Endothelial cell of umbilical vein (primary cell): ENCODE results near the gene TGFBR3.

ENCODE experiments used
- CTCF ChIP-seq, 2 donors: IDR thresholded peaks; 1 replicate in 1 of 2; 2 replicates in 1 of 2; pipeline ENCODE4 v1.5.1; 2011; ENCODE audit warnings: low read length in 2 of 2, mild to moderate bottlenecking in 2 of 2, moderate library complexity in 2 of 2, control low read depth in 1 of 2, inconsistent platforms in 1 of 2, low read depth in 1 of 2; ENCODE audit not compliant: insufficient read depth in 1 of 2; ENCODE audit errors: extremely low read depth in 1 of 2
- MYC ChIP-seq: IDR thresholded peaks from one replicate; pipeline ENCODE4 v1.6.1; 2011; ENCODE audit warnings: mild to moderate bottlenecking, low read depth, low read length
- POLR2AphosphoS5 ChIP-seq: IDR thresholded peaks from 2 replicates; pipeline ENCODE4 v1.6.1; 2012; ENCODE audit warnings: low read depth, mild to moderate bottlenecking, control low read depth, low read length, moderate library complexity; ENCODE audit not compliant: insufficient read depth

- TF ChIP-seq CTCF (IDR thresholded peaks at IDR 0.05; ENCODE audit: extremely low read depth in 1 of 2, insufficient read depth in 1 of 2, low read depth in 1 of 2, low read length in 2 of 2) (no peak), POLR2AphosphoS5 (no peak), MYC (no peak)
These were observed 188.5 kb downstream of the TGFBR3 start for GRCh38 chr1:91697416-91697815.
